Astrocyte of the cerebellum (primary cell): ENCODE results near the gene ADSS1.

Experiments used
- DNase-seq: peaks from one replicate; pipeline ENCODE4 v3.0.0-alpha.2; 2011; ENCODE audit warnings: low read depth
- H3K4me3 ChIP-seq: 2 replicates; pipeline ENCODE4 v1.5.1; 2011; ENCODE audit warnings: mild to moderate bottlenecking, low read depth, low read length, moderate library complexity
- CTCF ChIP-seq: IDR thresholded peaks from 2 replicates; pipeline ENCODE4 v1.5.1; 2012; ENCODE audit warnings: low read length, low read depth, moderate library complexity, mild to moderate bottlenecking; ENCODE audit errors: missing control alignments
- in situ Hi-C: cut with HindIII; loops from 2 replicates; pipeline ENCODE4 v1.10.0; 2017; ENCODE audit warnings: low sequenced_read_pairs

The ADSS1 gene

DNA sequence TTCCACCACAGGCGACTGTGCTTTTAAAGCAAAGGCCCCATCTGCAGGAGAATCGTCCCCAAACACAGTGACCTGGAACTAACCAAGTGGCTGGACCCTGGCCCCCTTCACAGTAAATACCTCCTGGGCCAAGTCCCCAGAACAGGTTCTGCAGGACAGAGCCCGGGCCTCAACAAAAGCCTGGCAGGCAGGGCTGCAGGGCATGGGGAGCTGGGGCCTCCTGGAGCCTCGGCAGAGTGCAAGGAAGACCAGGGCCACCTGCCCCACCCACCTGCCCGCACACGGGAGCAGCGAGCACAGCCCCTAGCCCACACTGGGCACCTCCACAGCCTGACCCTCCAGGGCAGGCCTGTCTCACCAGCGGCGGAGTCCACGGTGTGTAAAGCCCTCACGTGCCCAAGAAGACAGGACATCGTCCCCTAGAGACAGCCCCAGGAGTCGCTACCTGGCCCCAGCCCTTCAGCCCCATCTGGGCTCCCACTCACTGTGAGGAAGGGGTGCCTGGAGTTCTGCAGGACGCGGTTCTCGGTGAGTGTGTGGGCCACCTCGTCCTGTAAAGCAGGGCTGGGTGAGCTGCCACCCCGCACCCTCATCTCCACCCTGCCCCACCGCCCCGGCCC lies 50.5 kb downstream of the ADSS1 start:
- DNase-seq: no peak
- no peak for TF ChIP-seq CTCF
- in situ Hi-C loops: loop anchor here (10.0 kb wide), 1 partner anchor 50 kb away; no protein-coding TSS in a partner anchor
- H3K4me3 ChIP-seq: no peak overlapping the region

DNA sequence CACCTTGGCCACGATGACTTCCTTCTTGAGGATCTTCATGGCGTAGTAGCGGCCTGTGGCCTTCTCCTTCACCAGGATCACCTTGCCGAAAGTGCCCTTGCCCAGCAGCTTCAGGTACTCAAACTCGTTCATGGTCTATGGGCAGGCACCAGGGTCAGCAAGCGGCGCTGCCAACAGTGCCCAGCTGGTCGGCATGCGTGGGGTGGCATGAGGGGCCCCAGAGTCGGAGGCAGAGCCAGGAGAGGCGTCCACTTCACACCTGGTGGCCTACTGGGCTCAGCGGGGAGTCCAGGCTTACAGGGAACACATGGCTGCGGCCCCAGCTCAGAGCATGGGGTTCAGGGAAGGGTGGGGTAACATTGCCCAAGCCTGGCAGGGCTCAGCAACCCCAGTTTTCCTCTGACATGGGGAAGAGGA lies 51.1 kb downstream of the ADSS1 start:
- in situ Hi-C loops: loop anchor here (10.0 kb wide), 1 partner anchor 50 kb away; no protein-coding TSS in a partner anchor
- H3K4me3 ChIP-seq: no peak overlapping the region
- TF ChIP-seq CTCF: no peak
- no peak for DNase-seq

- no peak overlapping the region for H3K4me3 ChIP-seq
- in situ Hi-C loops: loop anchor here (10.0 kb wide), 1 partner anchor 48 kb away; no protein-coding TSS in a partner anchor
- no peak for TF ChIP-seq CTCF
- no peak for DNase-seq
These were observed 52.5 kb downstream of the ADSS1 start for GRCh38 chr14:104776481-104776880.

DNA sequence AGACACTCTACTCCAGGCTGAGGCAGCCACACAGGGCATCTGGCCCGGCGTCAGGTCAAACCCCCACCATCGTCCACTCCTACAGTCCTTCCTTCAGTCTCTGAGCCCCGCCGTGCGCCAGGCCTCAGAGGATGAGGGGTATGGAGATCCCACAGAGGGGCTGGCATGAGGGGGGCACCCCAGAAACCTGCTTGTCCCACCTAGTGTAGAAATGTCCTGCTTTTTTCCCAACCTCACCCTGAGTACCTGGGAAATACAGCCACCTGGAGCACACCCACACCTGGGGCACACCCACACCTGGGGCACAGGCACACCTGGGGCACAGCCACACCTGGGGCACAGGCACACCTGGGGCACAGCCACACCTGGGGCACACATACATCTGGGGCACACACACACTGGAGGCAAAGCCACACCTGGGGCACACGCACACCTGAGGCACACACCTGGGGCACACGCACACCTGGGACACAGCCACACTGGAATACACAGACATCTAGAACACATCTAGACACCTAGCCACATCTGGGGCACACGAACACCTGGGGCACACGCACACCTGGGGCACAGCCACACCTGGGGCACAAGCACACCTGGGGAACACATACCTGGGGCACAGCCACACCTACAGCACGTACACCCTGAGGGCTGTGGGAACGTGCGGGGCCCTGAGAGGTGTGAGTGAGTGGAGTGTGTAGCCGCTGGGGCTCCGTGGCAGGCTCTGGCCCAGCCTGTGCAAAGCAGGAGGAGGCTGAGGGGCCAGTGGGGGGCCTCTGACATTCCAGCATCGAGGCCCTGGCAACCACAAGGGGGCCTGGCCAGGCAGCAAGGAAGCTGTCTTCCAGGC lies 53.2 kb downstream of the ADSS1 start:
- H3K4me3 ChIP-seq: no peak overlapping the region
- TF ChIP-seq CTCF: no peak
- in situ Hi-C loops: loop anchor here (10.0 kb wide), 1 partner anchor 48 kb away; no protein-coding TSS in a partner anchor
- DNase-seq: no peak

- TF ChIP-seq CTCF: no peak
- H3K4me3 ChIP-seq: no peak overlapping the region
- no peak for DNase-seq
- in situ Hi-C loops: loop anchor here (10.0 kb wide), 1 partner anchor 47 kb away; no protein-coding TSS in a partner anchor
These were observed 53.8 kb downstream of the ADSS1 start for GRCh38 chr14:104777808-104778249.

- H3K4me3 ChIP-seq: no peak overlapping the region
- no peak for TF ChIP-seq CTCF
- in situ Hi-C loops: loop anchor here (10.0 kb wide), 1 partner anchor 46 kb away; no protein-coding TSS in a partner anchor
- DNase-seq: no peak
These were observed 54.8 kb downstream of the ADSS1 start for GRCh38 chr14:104778694-104779331.
